MCF 10A (cell line): ENCODE measurements around the gene SUSD3. TPM values are rescaled to one million over a fixed set of nuclear protein-coding genes. Genes with fewer than 3 reads are reported as not detected.

ENCODE experiments used
- BruUV-seq: library from RNA; stranded (reverse); fragments of 400-500 nt; replicated peaks from 2 replicates; lab custom pipeline; 2021; lab: Mats Ljungman, UMichigan
- CTCF ChIA-PET: fragments of 300-600 bp; sonication (Branson Sonifier 250); formaldehyde crosslinking; extraction: SDS; loops from one replicate; lab custom pipeline; 2021; ENCODE audit warnings: antibody characterized with exemption, inconsistent platforms; lab: Yijun Ruan, JAX
- POLR2A ChIA-PET: fragments of 300-600, 350-650 bp; sonication (Branson Sonifier 250); formaldehyde crosslinking; extraction: SDS; loops from one replicate; lab custom pipeline; 2020; ENCODE audit warnings: antibody characterized with exemption, inconsistent platforms; lab: Yijun Ruan, JAX
- DNase-seq: peaks from one replicate; pipeline ENCODE4 v3.0.0-alpha.2; 2018; ENCODE audit not compliant: unreplicated experiment
- H3K27ac Mint-ChIP-seq: one replicate; pipeline ENCODE4 v1.8.0; 2022; ENCODE audit warnings: mild to moderate bottlenecking, low read depth, mixed read lengths; ENCODE audit not compliant: unreplicated experiment
- H3K27me3 Mint-ChIP-seq: one replicate; pipeline ENCODE4 v1.8.0; 2022; ENCODE audit warnings: mixed read lengths; ENCODE audit not compliant: insufficient read depth, unreplicated experiment
- H3K36me3 Mint-ChIP-seq: one replicate; pipeline ENCODE4 v1.8.0; 2022; ENCODE audit warnings: mild to moderate bottlenecking, moderate library complexity, mixed read lengths; ENCODE audit not compliant: insufficient read depth, unreplicated experiment
- H3K4me1 Mint-ChIP-seq: one replicate; pipeline ENCODE4 v1.8.0; 2022; ENCODE audit warnings: mixed read lengths; ENCODE audit not compliant: insufficient read depth, unreplicated experiment
- H3K4me3 Mint-ChIP-seq: one replicate; pipeline ENCODE4 v1.8.0; 2022; ENCODE audit warnings: mild to moderate bottlenecking, moderate library complexity, mixed read lengths; ENCODE audit not compliant: unreplicated experiment
- H3K9me3 Mint-ChIP-seq: one replicate; pipeline ENCODE4 v1.8.0; 2022; ENCODE audit warnings: mixed read lengths; ENCODE audit not compliant: unreplicated experiment
- intact Hi-C: fragments of 100-400 bp; cut with micrococcal nuclease; formaldehyde crosslinking; loops from 2 replicates; pipeline ENCODE4 v1.14.1; 2022
- total RNA-seq: library from RNA; stranded (reverse); gene quantifications from 2 replicates; pipeline ENCODE4 v1.2.3, GENCODE V29; 2022
- TF ChIP-seq, protein P1 (sequence below): fragments of 200-600 bp; IDR thresholded peaks from one replicate; pipeline ENCODE4 v1.8.0; 2022; ENCODE audit warnings: antibody characterized with exemption, mild to moderate bottlenecking; ENCODE audit not compliant: unreplicated experiment

The SUSD3 gene
- total RNA-seq, 1 experiment from 2014 or later = not detected

DNA sequence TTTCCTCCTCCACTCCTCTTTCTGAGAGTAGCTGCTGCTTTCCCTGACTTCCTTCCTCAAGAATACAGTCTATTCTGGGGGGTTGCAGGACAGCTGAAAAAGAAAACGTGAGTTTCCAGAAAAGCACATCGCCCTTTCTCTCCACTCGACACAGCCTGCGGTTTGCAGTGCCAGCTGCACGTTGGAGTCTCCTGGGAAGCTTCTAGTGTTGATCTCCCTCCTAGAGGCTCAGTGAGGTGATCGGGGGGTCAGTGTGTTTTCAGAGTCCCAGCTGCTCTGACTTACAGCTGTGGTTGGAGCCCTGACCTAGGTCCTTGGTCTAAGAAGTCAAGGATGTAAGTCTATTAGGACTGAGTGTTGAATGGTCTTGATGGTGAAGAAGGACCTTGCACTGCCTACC is 25.0 kb upstream of the SUSD3 start:
- H3K27me3 Mint-ChIP-seq = peaks cover 41% of the 10 kb centered on the region
- H3K9me3 Mint-ChIP-seq = no peaks in the 10 kb centered on the region
- no peak overlapping the region for H3K4me3 Mint-ChIP-seq
- POLR2A ChIA-PET = interaction anchor here (0.6 kb wide), 1 partner anchor 24 kb away, joined by 3 read pairs; no protein-coding TSS in a partner anchor
- H3K27ac Mint-ChIP-seq = no peak overlapping the region
- no TSS peak for BruUV-seq
- H3K36me3 Mint-ChIP-seq = no peaks in the 10 kb centered on the region
- TF ChIP-seq, protein P1, sequence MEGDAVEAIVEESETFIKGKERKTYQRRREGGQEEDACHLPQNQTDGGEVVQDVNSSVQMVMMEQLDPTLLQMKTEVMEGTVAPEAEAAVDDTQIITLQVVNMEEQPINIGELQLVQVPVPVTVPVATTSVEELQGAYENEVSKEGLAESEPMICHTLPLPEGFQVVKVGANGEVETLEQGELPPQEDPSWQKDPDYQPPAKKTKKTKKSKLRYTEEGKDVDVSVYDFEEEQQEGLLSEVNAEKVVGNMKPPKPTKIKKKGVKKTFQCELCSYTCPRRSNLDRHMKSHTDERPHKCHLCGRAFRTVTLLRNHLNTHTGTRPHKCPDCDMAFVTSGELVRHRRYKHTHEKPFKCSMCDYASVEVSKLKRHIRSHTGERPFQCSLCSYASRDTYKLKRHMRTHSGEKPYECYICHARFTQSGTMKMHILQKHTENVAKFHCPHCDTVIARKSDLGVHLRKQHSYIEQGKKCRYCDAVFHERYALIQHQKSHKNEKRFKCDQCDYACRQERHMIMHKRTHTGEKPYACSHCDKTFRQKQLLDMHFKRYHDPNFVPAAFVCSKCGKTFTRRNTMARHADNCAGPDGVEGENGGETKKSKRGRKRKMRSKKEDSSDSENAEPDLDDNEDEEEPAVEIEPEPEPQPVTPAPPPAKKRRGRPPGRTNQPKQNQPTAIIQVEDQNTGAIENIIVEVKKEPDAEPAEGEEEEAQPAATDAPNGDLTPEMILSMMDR = no peak
- H3K4me1 Mint-ChIP-seq = no peaks in the 10 kb centered on the region
- CTCF ChIA-PET = interaction anchor here (1.3 kb wide), 1 partner anchor 76 kb away, joined by 5 read pairs; no protein-coding TSS in a partner anchor
- DNase-seq = no peak
- intact Hi-C loops = no loop called here

DNA sequence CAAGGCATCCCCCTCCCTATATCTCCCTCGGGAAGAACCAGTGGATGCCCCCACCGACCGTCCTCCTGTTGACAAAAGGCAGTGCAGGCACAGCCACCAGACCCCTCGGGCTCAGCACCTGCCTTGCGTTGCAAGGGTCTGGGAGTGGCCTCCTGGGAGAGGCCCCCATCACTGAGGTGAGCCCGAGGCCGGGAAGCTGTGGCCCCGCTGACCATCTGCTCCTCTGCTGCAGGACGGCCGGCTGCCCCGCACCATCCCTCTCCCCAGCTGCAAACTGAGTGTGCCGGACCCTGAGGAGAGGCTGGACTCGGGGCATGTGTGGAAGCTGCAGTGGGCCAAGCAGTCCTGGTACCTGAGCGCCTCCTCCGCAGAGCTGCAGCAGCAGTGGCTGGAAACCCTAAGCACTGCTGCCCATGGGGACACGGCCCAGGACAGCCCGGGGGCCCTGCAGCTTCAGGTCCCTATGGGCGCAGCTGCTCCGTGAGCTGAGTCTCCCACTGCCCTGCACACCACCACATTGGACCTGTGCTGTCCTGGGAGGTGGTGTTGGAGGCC is 23.3 kb upstream of the SUSD3 start:
- H3K9me3 Mint-ChIP-seq = no peaks in the 10 kb centered on the region
- TF ChIP-seq, protein P1 = no peak
- BruUV-seq = no TSS peak
- CTCF ChIA-PET = interaction anchor here (0.6 kb wide), 1 partner anchor 55 kb away, joined by 3 read pairs; no protein-coding TSS in a partner anchor
- H3K4me1 Mint-ChIP-seq = no peaks in the 10 kb centered on the region
- no peak for DNase-seq
- peaks cover 40% of the 10 kb centered on the region for H3K27me3 Mint-ChIP-seq
- H3K36me3 Mint-ChIP-seq = no peaks in the 10 kb centered on the region
- POLR2A ChIA-PET = no interaction called here
- H3K27ac Mint-ChIP-seq = no peak overlapping the region
- intact Hi-C loops = no loop called here
- no peak overlapping the region for H3K4me3 Mint-ChIP-seq

DNA sequence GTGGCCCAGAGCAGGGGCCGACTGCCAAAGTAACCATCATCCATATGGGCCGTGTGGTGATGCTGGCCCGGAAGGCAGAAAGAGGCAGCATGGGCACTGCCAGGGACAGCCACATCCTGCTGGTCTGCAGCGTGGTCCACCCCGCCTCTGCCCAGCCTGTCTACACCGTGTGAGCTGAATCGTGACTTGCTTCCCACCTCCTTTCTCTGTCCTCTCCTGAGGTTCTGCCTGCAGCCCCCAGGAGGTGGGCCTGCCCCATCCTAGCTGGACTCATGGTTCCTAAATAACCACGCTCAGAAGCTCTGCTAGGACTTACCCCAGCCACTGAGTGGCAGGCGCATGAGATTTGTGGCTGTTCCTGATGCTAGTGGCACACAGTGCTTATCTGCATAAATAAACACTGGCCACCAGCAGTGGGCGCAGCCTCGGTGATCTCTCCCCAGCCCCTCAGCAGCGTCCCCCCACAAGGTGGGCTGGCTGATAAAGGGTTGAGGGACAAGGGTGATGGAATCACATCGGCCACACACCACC is 22.6 kb upstream of the SUSD3 start:
- no TSS peak for BruUV-seq
- H3K36me3 Mint-ChIP-seq = no peaks in the 10 kb centered on the region

DNA sequence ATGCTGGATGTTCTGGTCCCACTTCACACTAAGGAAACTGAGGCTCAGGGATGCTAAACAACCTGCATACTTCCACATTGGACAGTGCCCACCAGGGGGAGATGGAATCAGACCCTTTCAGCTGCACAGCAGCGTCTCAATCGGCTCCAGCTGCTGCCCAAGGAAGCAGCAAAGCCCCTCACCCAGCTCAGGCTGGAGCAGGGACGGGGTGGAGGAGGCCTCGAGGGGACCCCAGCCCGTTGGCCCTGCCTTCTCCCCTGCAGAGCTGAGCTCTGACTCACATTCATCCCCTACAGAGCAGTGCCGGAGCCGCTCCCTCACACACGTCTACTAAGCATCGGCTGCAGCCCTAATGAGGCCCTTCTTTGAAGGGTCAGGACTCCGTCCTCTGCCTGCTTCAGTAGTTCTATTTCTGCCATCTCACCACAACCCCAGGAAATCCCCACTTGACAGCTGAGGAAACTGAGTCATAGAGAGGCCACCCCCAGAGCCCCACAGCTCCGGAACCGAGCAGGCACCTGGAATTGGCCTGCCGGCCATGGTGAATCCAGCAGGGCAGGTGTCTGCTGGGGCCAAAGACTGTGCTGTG is 21.5 kb upstream of the SUSD3 start:
- TF ChIP-seq, protein P1 = no peak
- Mint-ChIP-seq H3K27me3 (peaks cover 22% of the 10 kb centered on the region), H3K4me1 (no peaks in the 10 kb centered on the region), H3K9me3 (no peaks in the 10 kb centered on the region), H3K27ac (no peak overlapping the region), H3K36me3 (no peaks in the 10 kb centered on the region), H3K4me3 (no peak overlapping the region)
- DNase-seq = no peak
- intact Hi-C loops = no loop called here
- no TSS peak for BruUV-seq
- ChIA-PET POLR2A (no interaction called here), CTCF (no interaction called here)

More for the DNA sequence above, 22.6 kb upstream of the SUSD3 start:
- POLR2A ChIA-PET = no interaction called here
- TF ChIP-seq, protein P1 = no peak
- Mint-ChIP-seq H3K4me3 (no peak overlapping the region), H3K9me3 (no peaks in the 10 kb centered on the region), H3K27me3 (peaks cover 32% of the 10 kb centered on the region), H3K27ac (no peak overlapping the region), H3K4me1 (no peaks in the 10 kb centered on the region)
- DNase-seq = no peak
- intact Hi-C loops = no loop called here
- CTCF ChIA-PET = interaction anchor here (0.6 kb wide), 1 partner anchor 54 kb away, joined by 3 read pairs; no protein-coding TSS in a partner anchor
